HG03097 (cell line): ENCODE measurements around the gene TMEM203.

Source experiments
- ATAC-seq: cut with Tn5 transposase; IDR thresholded peaks from one replicate; pipeline ENCODE4 v1.9.1; 2021; ENCODE audit not compliant: unreplicated experiment, low FRiP score

TMEM203 gene

GRCh38 chr9:137198051-137198901, 7.2 kb downstream of the TMEM203 start:
- ATAC-seq = no peak

- no peak for ATAC-seq
Observed at GRCh38 chr9:137195525-137196220, 9.8 kb downstream of the TMEM203 start.

GRCh38 chr9:137194909-137195308, 10.5 kb downstream of the TMEM203 start:
- no peak for ATAC-seq

GRCh38 chr9:137194388-137194787, 11.1 kb downstream of the TMEM203 start:
- no peak for ATAC-seq

GRCh38 chr9:137193771-137194170, 11.7 kb downstream of the TMEM203 start:
- ATAC-seq = no peak

- ATAC-seq = no peak
Observed at GRCh38 chr9:137192859-137193258, 12.6 kb downstream of the TMEM203 start.

GRCh38 chr9:137192448-137192780, 13.0 kb downstream of the TMEM203 start:
- ATAC-seq = no peak

GRCh38 chr9:137191691-137192447, 13.6 kb downstream of the TMEM203 start:
- no peak for ATAC-seq

GRCh38 chr9:137191245-137191644, 14.2 kb downstream of the TMEM203 start:
- no peak for ATAC-seq

GRCh38 chr9:137190315-137190856, 15.1 kb downstream of the TMEM203 start:
- no peak for ATAC-seq

GRCh38 chr9:137189297-137190295, 15.9 kb downstream of the TMEM203 start:
- no peak for ATAC-seq

- peak; percentile 68 for ATAC-seq
Observed at GRCh38 chr9:137188490-137189296, 16.8 kb downstream of the TMEM203 start, which contains the start of the genes ANAPC2 and SSNA1. Gene ANAPC2, minus strand, starts transcription at chr9:137188560. Its CDS starts 28 bp downstream, at chr9:137188532. Gene SSNA1, plus strand, starts transcription at chr9:137188676. Its CDS starts 51 bp downstream, at chr9:137188727.

- ATAC-seq = no peak
Observed at GRCh38 chr9:137188086-137188489, 17.4 kb downstream of the TMEM203 start.

GRCh38 chr9:137187386-137187785, 18.1 kb downstream of the TMEM203 start:
- no peak for ATAC-seq

GRCh38 chr9:137186385-137186784, 19.1 kb downstream of the TMEM203 start:
- no peak for ATAC-seq

- ATAC-seq = no peak
Observed at GRCh38 chr9:137185921-137186320, 19.5 kb downstream of the TMEM203 start.

GRCh38 chr9:137184881-137185660, 20.4 kb downstream of the TMEM203 start:
- no peak for ATAC-seq

GRCh38 chr9:137183980-137184595, 21.4 kb downstream of the TMEM203 start:
- no peak for ATAC-seq
